Brain pericyte (primary cell): ENCODE measurements around the gene COL11A2.
"Not testable (repeated sequence)": the region's sequence is repeated elsewhere in the genome, so short reads cannot be mapped to it uniquely, and the experiment has no call there.

Experiments
- DNase-seq: peaks from one replicate; pipeline ENCODE4 v3.0.0-alpha.2; 2012; ENCODE audit warnings: low read depth, low spot score

Gene COL11A2

GRCh38 chr6:33156561-33156960 is 35.7 kb downstream of the COL11A2 start:
- DNase-seq: no peak

- DNase-seq: no peak
These were observed 37.9 kb downstream of the COL11A2 start for GRCh38 chr6:33154349-33154748.

- DNase-seq: no peak
These were observed 41.2 kb downstream of the COL11A2 start for GRCh38 chr6:33151050-33151449.

- DNase-seq: not testable (repeated sequence)
These were observed 41.7 kb downstream of the COL11A2 start for GRCh38 chr6:33150560-33150959.

- no peak for DNase-seq
These were observed 44.2 kb downstream of the COL11A2 start for GRCh38 chr6:33147807-33148666.

- DNase-seq: no peak
These were observed 47.9 kb downstream of the COL11A2 start for GRCh38 chr6:33144373-33144772.

- no peak for DNase-seq
These were observed 49.0 kb downstream of the COL11A2 start for GRCh38 chr6:33143113-33143770.

GRCh38 chr6:33142501-33143070 is 49.7 kb downstream of the COL11A2 start:
- DNase-seq: no peak

GRCh38 chr6:33140556-33140955 is 51.7 kb downstream of the COL11A2 start:
- DNase-seq: no peak

- DNase-seq: no peak
These were observed 52.6 kb downstream of the COL11A2 start for GRCh38 chr6:33139596-33140206.

GRCh38 chr6:33136310-33136900 is 55.9 kb downstream of the COL11A2 start:
- no peak for DNase-seq

GRCh38 chr6:33132081-33132524 is 60.2 kb downstream of the COL11A2 start:
- DNase-seq: no peak

- DNase-seq: no peak
These were observed 63.9 kb downstream of the COL11A2 start for GRCh38 chr6:33128318-33128717.

- DNase-seq: no peak
These were observed 66.1 kb downstream of the COL11A2 start for GRCh38 chr6:33126101-33126714.

GRCh38 chr6:33124947-33125346 is 67.3 kb downstream of the COL11A2 start:
- DNase-seq: no peak

GRCh38 chr6:33124525-33124901 is 67.8 kb downstream of the COL11A2 start:
- DNase-seq: no peak

- no peak for DNase-seq
These were observed 68.3 kb downstream of the COL11A2 start for GRCh38 chr6:33123732-33124524.

GRCh38 chr6:33123181-33123580 is 69.1 kb downstream of the COL11A2 start:
- no peak for DNase-seq

GRCh38 chr6:33120001-33120400 is 72.3 kb downstream of the COL11A2 start:
- DNase-seq: no peak

- no peak for DNase-seq
These were observed 73.6 kb downstream of the COL11A2 start for GRCh38 chr6:33118525-33119123.
